Measurements from ENCODE around the gene FOXP4.

Gene FOXP4

GRCh38 chr6:41621802-41622201, 75.6 kb downstream of the FOXP4 start:
- Histone ChIP-seq H3K36me3 (ENCODE audit: control insufficient read depth, insufficient read depth, low read length) (no peaks in the 10 kb centered on the region), H3K27me3 (ENCODE audit: control insufficient read depth, insufficient read depth, low read length) (no peaks in the 10 kb centered on the region), H3K27ac (ENCODE audit: low read depth, low read length) (peak overlapping the region; percentile 40), H3K9me3 (ENCODE audit: control insufficient read depth, insufficient read depth, low read length) (peaks cover 3% of the 10 kb centered on the region), H3K9ac (ENCODE audit: low read depth, low read length) (no peak overlapping the region), H3K4me3 (ENCODE audit: low read depth, low read length) (no peak overlapping the region), H3K4me1 (ENCODE audit: control insufficient read depth, insufficient read depth, low read length) (peaks cover 9% of the 10 kb centered on the region)

GRCh38 chr6:41622206-41622988, 76.2 kb downstream of the FOXP4 start:
- Histone ChIP-seq H3K36me3 (ENCODE audit: control insufficient read depth, insufficient read depth, low read length) (no peaks in the 10 kb centered on the region), H3K27ac (ENCODE audit: low read depth, low read length) (peak overlapping the region; percentile 40), H3K4me3 (ENCODE audit: low read depth, low read length) (no peak overlapping the region), H3K9ac (ENCODE audit: low read depth, low read length) (no peak overlapping the region), H3K27me3 (ENCODE audit: control insufficient read depth, insufficient read depth, low read length) (no peaks in the 10 kb centered on the region), H3K4me1 (ENCODE audit: control insufficient read depth, insufficient read depth, low read length) (peaks cover 9% of the 10 kb centered on the region), H3K9me3 (ENCODE audit: control insufficient read depth, insufficient read depth, low read length) (peaks cover 3% of the 10 kb centered on the region)

DNA sequence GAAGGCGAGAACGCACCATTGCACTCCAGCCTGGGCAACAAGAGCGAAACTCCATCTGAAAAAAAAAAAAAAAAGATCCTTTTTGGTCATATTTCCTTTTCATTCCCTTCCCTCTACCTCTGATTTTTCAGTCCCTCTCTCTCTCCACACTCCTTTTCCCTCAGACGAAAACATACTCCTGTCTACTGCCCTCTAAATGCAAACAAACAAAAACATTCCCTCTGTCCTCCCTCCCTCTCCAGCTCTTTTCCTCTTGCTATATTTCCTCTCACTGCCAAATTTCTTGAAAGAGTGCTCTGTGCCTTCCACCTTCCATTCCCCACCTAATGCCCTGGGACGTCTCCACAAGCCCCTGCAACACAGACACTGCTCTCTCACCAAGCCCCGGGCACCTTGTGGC, 77.1 kb downstream of the FOXP4 start:
- no peaks in the 10 kb centered on the region for H3K27me3 ChIP-seq (ENCODE audit: control insufficient read depth, insufficient read depth, low read length)
- peaks cover 9% of the 10 kb centered on the region for H3K4me1 ChIP-seq (ENCODE audit: control insufficient read depth, insufficient read depth, low read length)
- no peaks in the 10 kb centered on the region for H3K36me3 ChIP-seq (ENCODE audit: control insufficient read depth, insufficient read depth, low read length)
- no peak overlapping the region for H3K4me3 ChIP-seq (ENCODE audit: low read depth, low read length)
- peaks cover 3% of the 10 kb centered on the region for H3K9me3 ChIP-seq (ENCODE audit: control insufficient read depth, insufficient read depth, low read length)
- H3K9ac ChIP-seq (ENCODE audit: low read depth, low read length): no peak overlapping the region
- no peak overlapping the region for H3K27ac ChIP-seq (ENCODE audit: low read depth, low read length)

GRCh38 chr6:41624621-41625380, 78.6 kb downstream of the FOXP4 start:
- H3K4me1 ChIP-seq (ENCODE audit: control insufficient read depth, insufficient read depth, low read length): peaks cover 9% of the 10 kb centered on the region
- no peak overlapping the region for H3K27ac ChIP-seq (ENCODE audit: low read depth, low read length)
- H3K9ac ChIP-seq (ENCODE audit: low read depth, low read length): no peak overlapping the region
- peaks cover 3% of the 10 kb centered on the region for H3K9me3 ChIP-seq (ENCODE audit: control insufficient read depth, insufficient read depth, low read length)
- H3K36me3 ChIP-seq (ENCODE audit: control insufficient read depth, insufficient read depth, low read length): no peaks in the 10 kb centered on the region
- H3K4me3 ChIP-seq (ENCODE audit: low read depth, low read length): no peak overlapping the region
- H3K27me3 ChIP-seq (ENCODE audit: control insufficient read depth, insufficient read depth, low read length): no peaks in the 10 kb centered on the region

DNA sequence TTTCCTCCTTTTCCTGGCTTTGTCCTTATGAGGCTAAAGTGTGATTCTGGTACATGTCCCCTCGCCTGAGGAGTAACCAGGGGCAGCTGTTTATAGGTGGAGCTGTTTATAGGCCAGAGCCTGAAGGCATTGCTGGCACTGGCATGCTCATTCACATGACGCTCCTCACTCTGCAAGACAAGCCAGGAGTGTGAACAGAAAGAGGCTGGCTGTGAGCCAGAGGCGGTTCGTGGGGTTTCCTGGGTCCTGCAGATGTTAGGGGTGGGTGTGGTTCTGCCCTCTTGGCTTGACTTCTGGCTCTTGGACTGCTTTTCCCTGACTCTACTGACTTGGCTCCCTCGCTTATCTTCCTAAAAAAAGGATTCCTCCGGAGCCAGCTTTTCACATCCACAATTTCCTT, 79.3 kb downstream of the FOXP4 start:
- H3K36me3 ChIP-seq (ENCODE audit: control insufficient read depth, insufficient read depth, low read length): no peaks in the 10 kb centered on the region
- H3K9me3 ChIP-seq (ENCODE audit: control insufficient read depth, insufficient read depth, low read length): peaks cover 3% of the 10 kb centered on the region
- H3K27me3 ChIP-seq (ENCODE audit: control insufficient read depth, insufficient read depth, low read length): no peaks in the 10 kb centered on the region
- peaks cover 9% of the 10 kb centered on the region for H3K4me1 ChIP-seq (ENCODE audit: control insufficient read depth, insufficient read depth, low read length)
- H3K4me3 ChIP-seq (ENCODE audit: low read depth, low read length): no peak overlapping the region
- H3K9ac ChIP-seq (ENCODE audit: low read depth, low read length): no peak overlapping the region
- no peak overlapping the region for H3K27ac ChIP-seq (ENCODE audit: low read depth, low read length)

GRCh38 chr6:41626022-41626421, 79.8 kb downstream of the FOXP4 start:
- Histone ChIP-seq H3K27me3 (ENCODE audit: control insufficient read depth, insufficient read depth, low read length) (peaks cover 4% of the 10 kb centered on the region; the same call in 1 of the 2 replicates), H3K27ac (ENCODE audit: low read depth, low read length) (no peak overlapping the region), H3K36me3 (ENCODE audit: control insufficient read depth, insufficient read depth, low read length) (no peaks in the 10 kb centered on the region), H3K9me3 (ENCODE audit: control insufficient read depth, insufficient read depth, low read length) (peaks cover under 1% of the 10 kb centered on the region; the same call in 1 of the 2 replicates), H3K9ac (ENCODE audit: low read depth, low read length) (no peak overlapping the region), H3K4me3 (ENCODE audit: low read depth, low read length) (no peak overlapping the region), H3K4me1 (ENCODE audit: control insufficient read depth, insufficient read depth, low read length) (peaks cover 9% of the 10 kb centered on the region)

GRCh38 chr6:41626917-41627316, 80.7 kb downstream of the FOXP4 start:
- no peak overlapping the region for H3K9ac ChIP-seq (ENCODE audit: low read depth, low read length)
- H3K9me3 ChIP-seq (ENCODE audit: control insufficient read depth, insufficient read depth, low read length): no peaks in the 10 kb centered on the region
- no peaks in the 10 kb centered on the region for H3K36me3 ChIP-seq (ENCODE audit: control insufficient read depth, insufficient read depth, low read length)
- peaks cover 9% of the 10 kb centered on the region for H3K4me1 ChIP-seq (ENCODE audit: control insufficient read depth, insufficient read depth, low read length)
- no peak overlapping the region for H3K4me3 ChIP-seq (ENCODE audit: low read depth, low read length)
- H3K27me3 ChIP-seq (ENCODE audit: control insufficient read depth, insufficient read depth, low read length): peaks cover 5% of the 10 kb centered on the region; the same call in 1 of the 2 replicates
- H3K27ac ChIP-seq (ENCODE audit: low read depth, low read length): no peak overlapping the region

- peaks cover 17% of the 10 kb centered on the region; the same call in 1 of the 2 replicates for H3K27me3 ChIP-seq (ENCODE audit: control insufficient read depth, insufficient read depth, low read length)
- H3K4me1 ChIP-seq (ENCODE audit: control insufficient read depth, insufficient read depth, low read length): no peaks in the 10 kb centered on the region
- H3K27ac ChIP-seq (ENCODE audit: low read depth, low read length): no peak overlapping the region
- no peak overlapping the region for H3K4me3 ChIP-seq (ENCODE audit: low read depth, low read length)
- H3K9me3 ChIP-seq (ENCODE audit: control insufficient read depth, insufficient read depth, low read length): no peaks in the 10 kb centered on the region
- H3K9ac ChIP-seq (ENCODE audit: low read depth, low read length): no peak overlapping the region
- no peaks in the 10 kb centered on the region for H3K36me3 ChIP-seq (ENCODE audit: control insufficient read depth, insufficient read depth, low read length)
Measured at GRCh38 chr6:41629128-41629527, 82.9 kb downstream of the FOXP4 start.

GRCh38 chr6:41630069-41630468, 83.9 kb downstream of the FOXP4 start:
- Histone ChIP-seq H3K4me1 (ENCODE audit: control insufficient read depth, insufficient read depth, low read length) (no peaks in the 10 kb centered on the region), H3K27ac (ENCODE audit: low read depth, low read length) (no peak overlapping the region), H3K4me3 (ENCODE audit: low read depth, low read length) (no peak overlapping the region), H3K9ac (ENCODE audit: low read depth, low read length) (no peak overlapping the region), H3K27me3 (ENCODE audit: control insufficient read depth, insufficient read depth, low read length) (peaks cover 21% of the 10 kb centered on the region; the same call in 1 of the 2 replicates), H3K9me3 (ENCODE audit: control insufficient read depth, insufficient read depth, low read length) (no peaks in the 10 kb centered on the region), H3K36me3 (ENCODE audit: control insufficient read depth, insufficient read depth, low read length) (no peaks in the 10 kb centered on the region)

GRCh38 chr6:41630946-41631345, 84.8 kb downstream of the FOXP4 start:
- Histone ChIP-seq H3K27me3 (ENCODE audit: control insufficient read depth, insufficient read depth, low read length) (peaks cover 29% of the 10 kb centered on the region), H3K36me3 (ENCODE audit: control insufficient read depth, insufficient read depth, low read length) (no peaks in the 10 kb centered on the region), H3K9ac (ENCODE audit: low read depth, low read length) (no peak overlapping the region), H3K4me1 (ENCODE audit: control insufficient read depth, insufficient read depth, low read length) (no peaks in the 10 kb centered on the region), H3K9me3 (ENCODE audit: control insufficient read depth, insufficient read depth, low read length) (no peaks in the 10 kb centered on the region), H3K4me3 (ENCODE audit: low read depth, low read length) (no peak overlapping the region), H3K27ac (ENCODE audit: low read depth, low read length) (no peak overlapping the region)

DNA sequence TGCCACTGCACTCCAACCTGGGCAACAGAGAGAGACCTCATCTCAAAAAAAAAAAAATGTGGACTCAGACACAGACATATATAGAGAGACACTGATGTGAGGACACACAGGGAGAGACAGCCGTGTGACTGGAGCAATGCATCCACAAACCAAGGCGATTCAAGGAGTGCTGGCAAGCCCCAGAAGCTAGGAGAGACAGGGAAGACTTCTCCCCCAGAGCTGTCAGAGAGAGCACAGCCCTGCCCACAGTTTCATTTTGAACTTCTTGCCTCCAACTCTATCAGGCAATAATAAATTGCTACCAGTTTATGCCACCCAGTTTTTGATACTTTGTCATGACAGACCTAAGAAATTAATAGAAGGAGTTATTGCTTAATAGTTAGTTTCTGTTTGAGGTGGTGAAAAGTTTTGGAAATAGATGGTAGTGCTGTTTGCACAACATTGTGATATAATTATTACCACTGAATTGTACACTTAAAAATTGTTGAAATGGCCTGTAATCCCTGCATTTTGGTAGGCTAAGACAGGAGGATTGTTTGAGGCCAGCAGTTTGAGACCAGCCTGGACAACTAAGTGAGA, 87.0 kb downstream of the FOXP4 start:
- H3K9ac ChIP-seq (ENCODE audit: low read depth, low read length): no peak overlapping the region
- no peak overlapping the region for H3K4me3 ChIP-seq (ENCODE audit: low read depth, low read length)
- no peaks in the 10 kb centered on the region for H3K36me3 ChIP-seq (ENCODE audit: control insufficient read depth, insufficient read depth, low read length)
- H3K9me3 ChIP-seq (ENCODE audit: control insufficient read depth, insufficient read depth, low read length): no peaks in the 10 kb centered on the region
- no peak overlapping the region for H3K27ac ChIP-seq (ENCODE audit: low read depth, low read length)
- peaks cover 6% of the 10 kb centered on the region for H3K4me1 ChIP-seq (ENCODE audit: control insufficient read depth, insufficient read depth, low read length)
- peaks cover 50% of the 10 kb centered on the region for H3K27me3 ChIP-seq (ENCODE audit: control insufficient read depth, insufficient read depth, low read length)

Measured in HUES48 (cell line).